GM12873 (cell line): ENCODE results near the gene AS3MT.

Source experiments
- TF ChIP-seq, protein P1 (sequence below): IDR thresholded peaks from 2 replicates; pipeline ENCODE4 v1.5.1; 2012; ENCODE audit warnings: low read depth, mild to moderate bottlenecking, moderate library complexity, low read length, control low read depth; ENCODE audit not compliant: insufficient read depth; ENCODE audit errors: missing control alignments

The AS3MT gene

DNA sequence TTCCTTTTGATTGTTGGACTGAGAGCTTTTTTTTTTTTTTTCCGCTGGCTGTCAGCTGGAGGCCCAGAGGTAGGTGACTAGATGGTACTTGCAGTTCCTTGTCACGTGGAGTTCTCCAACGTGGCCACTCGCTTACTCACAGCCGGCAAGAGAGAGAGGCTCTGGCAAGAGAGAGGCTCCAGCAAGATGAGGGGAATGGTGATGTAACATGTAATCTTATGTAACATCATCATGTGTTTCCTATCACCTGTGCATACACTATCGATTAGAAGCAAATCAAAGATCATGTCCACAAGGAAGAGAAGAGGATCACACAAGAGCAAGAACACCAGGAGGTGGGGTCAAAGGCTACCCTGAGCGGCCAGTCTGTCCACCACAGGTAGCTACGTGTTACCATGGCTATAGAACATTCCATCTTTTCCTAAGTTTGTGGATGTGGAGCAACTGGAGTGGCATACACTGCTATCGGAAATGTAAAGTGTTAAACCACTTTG, 19.2 kb upstream of the AS3MT start:
- TF ChIP-seq, protein P1, sequence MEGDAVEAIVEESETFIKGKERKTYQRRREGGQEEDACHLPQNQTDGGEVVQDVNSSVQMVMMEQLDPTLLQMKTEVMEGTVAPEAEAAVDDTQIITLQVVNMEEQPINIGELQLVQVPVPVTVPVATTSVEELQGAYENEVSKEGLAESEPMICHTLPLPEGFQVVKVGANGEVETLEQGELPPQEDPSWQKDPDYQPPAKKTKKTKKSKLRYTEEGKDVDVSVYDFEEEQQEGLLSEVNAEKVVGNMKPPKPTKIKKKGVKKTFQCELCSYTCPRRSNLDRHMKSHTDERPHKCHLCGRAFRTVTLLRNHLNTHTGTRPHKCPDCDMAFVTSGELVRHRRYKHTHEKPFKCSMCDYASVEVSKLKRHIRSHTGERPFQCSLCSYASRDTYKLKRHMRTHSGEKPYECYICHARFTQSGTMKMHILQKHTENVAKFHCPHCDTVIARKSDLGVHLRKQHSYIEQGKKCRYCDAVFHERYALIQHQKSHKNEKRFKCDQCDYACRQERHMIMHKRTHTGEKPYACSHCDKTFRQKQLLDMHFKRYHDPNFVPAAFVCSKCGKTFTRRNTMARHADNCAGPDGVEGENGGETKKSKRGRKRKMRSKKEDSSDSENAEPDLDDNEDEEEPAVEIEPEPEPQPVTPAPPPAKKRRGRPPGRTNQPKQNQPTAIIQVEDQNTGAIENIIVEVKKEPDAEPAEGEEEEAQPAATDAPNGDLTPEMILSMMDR: no peak

DNA sequence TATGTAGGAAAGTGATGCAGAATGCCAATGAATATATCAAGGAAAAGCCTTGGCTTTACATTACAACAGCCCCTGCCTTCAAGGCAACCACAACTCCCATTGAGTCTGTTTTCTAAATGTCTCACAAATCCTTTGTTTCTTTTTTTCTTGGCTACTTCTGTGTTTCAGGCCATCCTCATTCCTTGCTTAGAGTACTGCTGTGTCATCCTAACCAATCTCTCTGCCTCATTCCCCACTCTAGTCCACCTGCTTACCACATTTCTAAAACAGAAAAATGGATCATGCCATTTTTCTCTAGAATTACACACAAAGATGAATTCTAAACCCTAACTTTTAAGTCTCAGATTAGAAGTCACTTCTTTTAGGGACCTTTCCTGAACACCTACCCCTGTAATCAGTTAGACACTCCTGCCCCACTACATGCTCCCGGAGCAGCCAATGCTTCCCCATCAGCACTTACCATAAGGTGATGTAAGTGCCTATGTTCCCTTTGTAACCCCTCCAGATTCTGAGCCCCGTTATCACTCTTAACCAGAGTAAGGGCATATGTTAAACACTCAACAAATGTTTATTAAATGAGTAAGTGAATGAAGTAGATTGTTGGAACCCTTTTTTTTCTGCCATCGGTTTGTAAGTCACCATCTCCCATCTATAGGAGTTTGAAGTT, 12.4 kb upstream of the AS3MT start:
- TF ChIP-seq, protein P1: no peak

DNA sequence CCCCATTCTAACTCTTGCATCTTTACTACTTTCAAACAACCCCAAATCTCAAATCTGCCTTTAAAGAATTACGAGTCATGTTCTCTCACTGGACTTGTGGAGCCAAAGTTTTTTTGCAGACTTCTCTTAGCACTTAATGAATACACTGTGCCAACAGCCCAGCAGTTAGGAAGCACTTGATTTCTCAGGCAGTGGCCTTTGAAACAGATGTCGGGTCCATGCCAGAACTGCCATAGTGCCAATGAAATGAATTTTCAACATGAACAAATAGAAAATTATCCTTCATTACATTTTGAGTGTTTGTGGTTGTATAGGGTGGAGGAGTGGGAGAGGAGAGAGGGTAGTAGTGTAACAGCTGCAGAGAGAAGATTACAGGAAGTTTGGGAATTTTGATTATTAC, 9.4 kb upstream of the AS3MT start:
- TF ChIP-seq, protein P1: no peak

DNA sequence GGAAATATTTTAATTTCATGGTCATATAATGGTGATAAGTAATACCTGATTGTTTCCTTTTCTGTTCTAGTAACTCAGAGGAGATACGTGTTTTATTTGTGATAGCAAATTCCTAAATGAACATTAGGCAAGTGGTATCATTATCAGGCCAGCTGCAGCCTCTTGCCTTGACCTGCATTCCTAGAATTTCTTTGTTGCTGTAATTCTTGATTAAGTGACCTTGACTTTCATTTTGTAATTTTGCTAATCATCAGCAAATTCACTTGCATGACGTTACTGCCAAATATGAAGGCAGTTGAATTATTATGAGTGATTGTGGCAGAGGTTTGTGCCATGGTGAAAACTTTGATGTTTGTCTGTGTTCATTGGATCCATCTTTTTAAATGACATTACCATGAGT, 5.6 kb upstream of the AS3MT start:
- TF ChIP-seq, protein P1: no peak

DNA sequence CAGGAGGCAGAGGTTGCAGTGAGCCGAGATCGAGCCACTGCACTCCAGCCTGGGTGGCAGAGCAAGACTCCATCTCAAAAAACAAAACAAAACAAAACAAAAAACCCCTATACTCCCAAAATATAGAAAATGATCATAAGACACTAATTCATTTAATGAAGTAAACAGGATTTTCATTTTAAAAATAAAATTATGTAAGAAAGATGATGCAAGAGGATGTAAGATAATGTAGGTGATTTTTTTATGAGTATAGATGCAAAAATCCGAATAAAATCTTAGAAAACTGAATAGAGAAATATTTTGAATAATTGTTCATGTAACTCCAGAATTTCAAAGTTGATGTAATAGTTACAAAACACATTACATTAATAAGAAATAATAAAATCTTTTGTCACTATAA, 3.6 kb upstream of the AS3MT start:
- TF ChIP-seq, protein P1: no peak

DNA sequence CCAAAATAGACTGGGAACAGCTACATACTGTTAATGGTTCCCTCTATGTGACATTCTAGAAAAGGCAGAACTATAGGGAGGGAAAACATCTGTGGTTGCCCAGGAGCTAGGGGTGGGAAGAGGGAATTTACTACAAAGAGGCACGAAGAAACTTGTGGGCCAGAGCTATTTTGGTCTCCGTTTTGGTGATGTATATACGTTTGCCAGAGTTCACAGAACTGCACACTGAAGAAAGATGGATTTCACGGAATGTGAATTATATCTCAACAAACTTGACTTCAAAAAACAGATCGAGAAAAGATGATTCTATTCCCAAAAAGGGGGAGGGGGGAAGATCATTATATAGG, 386 bp upstream of the AS3MT start:
- TF ChIP-seq, protein P1: no peak

DNA sequence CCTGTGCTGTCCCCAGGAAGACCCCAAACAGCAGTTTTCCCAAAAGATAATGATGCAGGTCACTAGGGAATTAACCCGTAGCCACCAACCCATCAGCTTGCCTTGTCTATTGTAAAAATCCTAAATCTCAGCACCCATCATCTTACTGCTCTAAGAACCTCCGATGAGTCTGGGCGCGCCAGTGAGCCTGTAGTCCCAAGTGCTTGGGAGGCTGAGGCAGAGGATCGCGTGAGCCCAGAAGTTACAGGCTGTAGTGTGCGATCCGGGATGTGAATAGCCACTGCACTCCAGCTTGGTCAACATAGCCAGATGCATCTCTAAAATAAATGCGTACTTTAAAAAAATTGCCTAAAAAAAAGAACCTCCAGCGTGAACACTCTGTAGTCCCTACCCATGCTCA, 951 bp downstream of the AS3MT start:
- TF ChIP-seq, protein P1: no peak
